Measurements from ENCODE around the gene KRTAP6-1.

Gene KRTAP6-1

DNA sequence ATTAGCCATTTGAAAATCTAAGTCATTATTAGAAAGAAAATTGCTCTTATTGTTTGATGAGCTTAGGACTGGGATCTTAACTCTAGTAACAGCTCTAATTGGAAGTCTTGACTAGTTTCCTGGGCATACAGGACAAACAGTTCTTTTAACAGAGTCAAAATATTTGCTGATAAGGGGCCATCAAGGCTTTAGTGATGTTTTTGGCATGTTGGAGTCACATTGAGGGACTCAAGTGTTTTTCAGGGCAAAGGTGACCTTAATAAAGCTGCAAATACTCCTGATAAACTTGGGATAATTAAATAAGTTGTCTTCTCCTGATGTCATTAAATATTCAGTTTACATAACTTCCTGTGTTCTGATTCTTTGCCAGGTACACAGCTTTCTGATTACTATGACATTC is 46.1 kb downstream of the KRTAP6-1 start:
- Histone ChIP-seq H3K9me3 (ENCODE audit: control insufficient read depth, insufficient read depth, low read length) (no peaks in the 10 kb centered on the region), H3K27me3 (ENCODE audit: control insufficient read depth, insufficient read depth, low read length) (no peaks in the 10 kb centered on the region), H3K4me3 (ENCODE audit: low read depth, low read length) (no peak overlapping the region), H3K9ac (ENCODE audit: low read depth, low read length) (no peak overlapping the region), H3K4me1 (ENCODE audit: control insufficient read depth, insufficient read depth, low read length) (no peaks in the 10 kb centered on the region), H3K36me3 (ENCODE audit: control insufficient read depth, insufficient read depth, low read length) (no peaks in the 10 kb centered on the region)

DNA sequence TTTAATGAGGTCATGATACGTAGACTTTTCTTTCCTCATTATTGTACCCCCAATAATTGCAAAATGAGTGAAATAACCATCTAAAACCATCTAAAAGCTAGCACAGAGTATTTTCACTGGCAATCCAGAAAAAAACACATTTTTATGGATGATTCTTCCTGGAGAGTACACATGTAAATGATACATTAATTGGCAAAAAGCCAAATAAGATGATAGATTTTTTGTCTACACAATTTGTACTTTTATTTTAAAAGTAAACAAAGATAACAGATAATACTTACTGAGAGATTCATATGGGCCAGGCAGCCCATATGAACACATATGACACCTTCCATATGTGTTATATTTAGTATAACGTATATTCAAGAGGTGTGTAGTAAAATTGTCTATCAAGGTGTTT is 50.1 kb downstream of the KRTAP6-1 start:
- no peak overlapping the region for H3K4me3 ChIP-seq (ENCODE audit: low read depth, low read length)

More for the DNA sequence above, 50.1 kb downstream of the KRTAP6-1 start:
- Histone ChIP-seq H3K36me3 (ENCODE audit: control insufficient read depth, insufficient read depth, low read length) (no peaks in the 10 kb centered on the region), H3K9me3 (ENCODE audit: control insufficient read depth, insufficient read depth, low read length) (no peaks in the 10 kb centered on the region), H3K9ac (ENCODE audit: low read depth, low read length) (no peak overlapping the region), H3K4me1 (ENCODE audit: control insufficient read depth, insufficient read depth, low read length) (no peaks in the 10 kb centered on the region), H3K27me3 (ENCODE audit: control insufficient read depth, insufficient read depth, low read length) (no peaks in the 10 kb centered on the region)
